Parathyroid adenoma (tissue), 2 donors: ENCODE results near the gene STK11.

Experiments
- H2AFZ ChIP-seq: fragments of 300-600 bp; sonication (generic); one replicate; pipeline ENCODE4 v1.7.0; 2017; ENCODE audit warnings: antibody characterized with exemption, mild to moderate bottlenecking
- H3K27ac ChIP-seq: fragments of 300-600 bp; sonication (generic); one replicate; pipeline ENCODE4 v1.7.0; 2017
- H3K27me3 ChIP-seq: fragments of 300-600 bp; sonication (generic); one replicate; pipeline ENCODE4 v1.7.0; 2017; ENCODE audit warnings: low read length; ENCODE audit not compliant: control insufficient read depth, insufficient read depth
- H3K36me3 ChIP-seq: fragments of 300-600 bp; sonication (generic); one replicate; pipeline ENCODE4 v1.7.0; 2017; ENCODE audit warnings: low read length; ENCODE audit not compliant: control insufficient read depth, insufficient read depth
- H3K4me1 ChIP-seq: fragments of 300-600 bp; sonication (generic); one replicate; pipeline ENCODE4 v1.7.0; 2017; ENCODE audit warnings: control low read depth
- H3K4me2 ChIP-seq: fragments of 300-600 bp; sonication (generic); one replicate; pipeline ENCODE4 v1.7.0; 2017; ENCODE audit warnings: low read length
- H3K4me3 ChIP-seq: fragments of 300-600 bp; sonication (generic); one replicate; pipeline ENCODE4 v1.7.0; 2017; ENCODE audit warnings: low read depth, low read length
- H3K79me2 ChIP-seq: fragments of 300-600 bp; sonication (generic); one replicate; pipeline ENCODE4 v1.7.0; 2017; ENCODE audit warnings: control low read depth
- H3K9ac ChIP-seq: fragments of 300-600 bp; sonication (generic); one replicate; pipeline ENCODE4 v1.7.0; 2017; ENCODE audit warnings: mild to moderate bottlenecking
- H3K9me3 ChIP-seq: fragments of 300-600 bp; sonication (generic); one replicate; pipeline ENCODE4 v1.7.0; 2017; ENCODE audit warnings: low read length; ENCODE audit not compliant: control insufficient read depth
- CTCF ChIP-seq: fragments of 300-600 bp; sonication (generic); IDR thresholded peaks from one replicate; pipeline ENCODE4 v1.7.0; 2017; ENCODE audit warnings: antibody characterized with exemption, mild to moderate bottlenecking
- donor health status: primary hyperparathyroidism.

The STK11 gene

DNA sequence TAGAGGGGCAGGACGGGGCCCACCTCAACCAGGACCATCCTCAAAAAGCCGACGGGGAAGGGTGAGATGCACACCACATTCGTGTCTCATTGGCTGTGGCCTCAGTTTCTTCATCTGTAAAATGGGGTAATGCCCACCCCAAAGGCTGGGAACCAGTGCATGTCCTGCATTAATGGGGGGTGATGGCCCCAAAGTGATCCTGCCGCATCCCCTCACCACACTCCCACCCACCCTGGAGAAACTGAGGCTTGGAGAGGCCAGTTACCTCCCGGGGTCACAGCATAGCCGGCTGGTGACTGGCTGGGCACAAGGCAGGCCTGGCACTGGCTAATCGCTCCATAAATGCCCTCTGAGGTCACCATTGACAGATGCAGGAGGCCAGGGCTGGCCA, 42.2 kb downstream of the STK11 start:
- Histone ChIP-seq H3K79me2 (peaks cover 7% of the 10 kb centered on the region), H3K4me1 (peaks cover 30% of the 10 kb centered on the region), H3K4me2 (peak overlapping the region; percentile 72), H3K9me3 (no peaks in the 10 kb centered on the region), H3K27me3 (no peaks in the 10 kb centered on the region), H3K9ac (peak overlapping the region; percentile 94), H2AFZ (peak overlapping the region; percentile 76), H3K4me3 (peak overlapping the region; percentile 84), H3K27ac (peak overlapping the region; percentile 100), H3K36me3 (no peaks in the 10 kb centered on the region)
- no peak for TF ChIP-seq CTCF

GRCh38 chr19:1248139-1248785, 42.7 kb downstream of the STK11 start, which contains the start of gene MIDN:
TSS of gene MIDN (plus strand) at chr19:1248583. CDS start at chr19:1250297, 1,714 bp downstream.
- Histone ChIP-seq H3K4me1 (peaks cover 30% of the 10 kb centered on the region), H3K36me3 (no peaks in the 10 kb centered on the region), H3K4me2 (peak within 1 kb of the TSS; percentile 87), H3K27me3 (no peaks in the 10 kb centered on the region), H3K27ac (peak within 1 kb of the TSS; percentile 100), H3K9ac (peak within 1 kb of the TSS; percentile 94), H3K4me3 (peak within 1 kb of the TSS; percentile 84), H3K9me3 (no peaks in the 10 kb centered on the region), H2AFZ (peak within 1 kb of the TSS; percentile 87), H3K79me2 (peaks cover 7% of the 10 kb centered on the region)
- TF ChIP-seq CTCF = no peak

DNA sequence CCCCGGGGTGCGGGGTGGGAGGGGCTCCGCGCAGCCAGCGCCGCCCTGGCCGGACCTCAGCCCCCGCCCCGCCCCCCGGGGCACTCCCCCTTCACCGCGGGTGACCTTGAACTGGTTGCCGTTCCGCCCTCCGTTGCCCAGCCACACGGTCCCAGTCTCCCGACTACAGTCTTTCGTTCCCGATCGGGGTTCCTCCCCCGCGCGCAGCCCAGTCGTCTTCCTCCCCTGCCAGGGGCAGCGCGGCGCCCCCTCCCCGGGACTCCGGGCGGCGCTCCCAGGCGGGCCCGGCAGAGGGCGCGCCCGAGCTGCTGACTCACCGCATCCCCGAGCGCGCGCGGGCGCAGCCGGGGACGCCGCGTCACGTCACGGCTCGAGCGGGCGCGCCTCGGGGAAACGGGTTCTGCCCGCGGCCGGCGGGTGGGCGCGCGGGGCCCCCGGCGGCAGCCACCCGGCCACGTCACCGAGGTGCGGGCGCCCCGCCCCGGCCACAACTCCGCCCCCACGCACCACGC, 43.3 kb downstream of the STK11 start:
- TF ChIP-seq CTCF = peak; percentile 80
- Histone ChIP-seq H3K4me1 (peaks cover 25% of the 10 kb centered on the region), H2AFZ (peak overlapping the region; percentile 87), H3K4me2 (peak overlapping the region; percentile 87), H3K4me3 (peak overlapping the region; percentile 84), H3K27ac (peak overlapping the region; percentile 100), H3K9ac (peak overlapping the region; percentile 94), H3K27me3 (no peaks in the 10 kb centered on the region), H3K79me2 (peaks cover 7% of the 10 kb centered on the region), H3K9me3 (no peaks in the 10 kb centered on the region), H3K36me3 (no peaks in the 10 kb centered on the region)

DNA sequence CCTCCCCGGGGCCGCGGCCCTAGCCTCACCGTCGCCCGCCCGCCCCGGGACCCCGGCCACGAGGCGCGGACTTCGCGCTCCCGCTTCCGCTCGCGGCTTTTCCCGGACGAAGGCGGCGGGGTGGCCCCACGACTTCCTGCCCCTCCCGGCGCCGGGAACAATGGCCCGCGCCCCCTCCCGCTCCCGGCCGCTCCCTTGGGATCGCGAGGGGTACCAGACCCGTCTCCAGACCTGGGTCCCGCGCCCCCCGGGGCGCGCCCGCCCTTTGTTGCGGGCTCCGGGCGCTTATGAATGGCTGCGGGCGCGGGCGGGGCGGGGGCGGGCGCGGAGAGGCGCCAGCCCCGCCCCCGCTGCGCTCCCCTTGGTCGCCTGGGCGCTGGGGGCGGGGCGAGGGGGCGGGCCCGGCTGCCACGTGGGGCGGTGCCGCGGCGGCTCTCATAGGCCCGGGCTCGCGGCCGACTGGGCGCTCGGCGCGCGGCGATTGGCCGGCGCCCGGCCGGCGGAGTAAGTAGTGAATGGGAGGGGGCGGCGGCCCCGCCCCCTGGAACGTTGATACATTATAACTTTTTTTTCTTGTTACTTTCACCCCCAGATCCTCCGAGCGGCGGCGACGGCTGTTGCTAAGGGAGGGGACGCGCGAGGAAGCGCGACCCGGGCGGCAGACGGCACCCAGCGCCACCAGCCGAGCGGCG, 43.9 kb downstream of the STK11 start:
- Histone ChIP-seq H3K79me2 (peaks cover 7% of the 10 kb centered on the region), H3K27me3 (no peaks in the 10 kb centered on the region), H2AFZ (no peak overlapping the region), H3K9ac (peak overlapping the region; percentile 84), H3K4me1 (peaks cover 22% of the 10 kb centered on the region), H3K9me3 (no peaks in the 10 kb centered on the region), H3K27ac (peak overlapping the region; percentile 96), H3K36me3 (no peaks in the 10 kb centered on the region), H3K4me2 (peak overlapping the region; percentile 87), H3K4me3 (peak overlapping the region; percentile 69)
- no peak for TF ChIP-seq CTCF
